ENCODE results near the gene NSUN6.

Gene NSUN6, protein sequence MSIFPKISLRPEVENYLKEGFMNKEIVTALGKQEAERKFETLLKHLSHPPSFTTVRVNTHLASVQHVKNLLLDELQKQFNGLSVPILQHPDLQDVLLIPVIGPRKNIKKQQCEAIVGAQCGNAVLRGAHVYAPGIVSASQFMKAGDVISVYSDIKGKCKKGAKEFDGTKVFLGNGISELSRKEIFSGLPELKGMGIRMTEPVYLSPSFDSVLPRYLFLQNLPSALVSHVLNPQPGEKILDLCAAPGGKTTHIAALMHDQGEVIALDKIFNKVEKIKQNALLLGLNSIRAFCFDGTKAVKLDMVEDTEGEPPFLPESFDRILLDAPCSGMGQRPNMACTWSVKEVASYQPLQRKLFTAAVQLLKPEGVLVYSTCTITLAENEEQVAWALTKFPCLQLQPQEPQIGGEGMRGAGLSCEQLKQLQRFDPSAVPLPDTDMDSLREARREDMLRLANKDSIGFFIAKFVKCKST

DNA sequence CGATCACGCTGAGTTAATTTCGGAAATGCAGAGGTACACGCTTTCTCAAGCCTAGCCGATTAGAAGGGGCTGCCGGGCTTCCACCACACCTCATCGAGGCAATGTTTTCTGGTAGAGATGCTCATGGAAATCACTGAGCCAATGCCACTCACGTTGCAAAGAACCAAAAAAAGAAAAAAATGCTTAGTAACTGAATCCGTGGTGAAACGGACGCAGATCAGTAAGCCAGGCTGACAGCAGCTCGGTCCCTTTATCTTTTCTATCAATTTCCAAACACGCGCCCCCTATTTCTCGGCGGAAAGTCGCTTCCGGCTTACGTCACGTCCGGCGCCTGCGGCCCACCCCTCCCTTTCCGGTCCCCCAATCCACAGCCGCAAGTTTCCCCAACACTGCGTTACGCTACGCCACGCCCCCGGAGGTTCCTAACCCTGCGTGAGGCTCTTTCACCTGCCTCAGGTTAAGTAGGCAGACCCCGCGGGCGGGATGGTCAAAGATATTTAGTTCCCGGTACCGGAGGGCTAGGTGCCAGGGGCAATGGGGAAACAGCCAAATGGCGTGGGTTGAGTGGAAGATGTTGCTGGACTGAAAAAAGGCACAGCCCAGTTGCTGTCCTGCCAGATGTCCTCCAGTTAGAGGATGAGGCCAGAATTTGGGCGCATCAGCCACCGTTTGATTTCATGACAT, at the start of gene NSUN6:
Gene NSUN6, minus strand, starts transcription at position 264 of the 684 bp plus-strand sequence. CDS start 384 bp downstream, outside the sequence.
- peak; percentile 47 for DNase-seq (ENCODE audit: low read depth)

DNA sequence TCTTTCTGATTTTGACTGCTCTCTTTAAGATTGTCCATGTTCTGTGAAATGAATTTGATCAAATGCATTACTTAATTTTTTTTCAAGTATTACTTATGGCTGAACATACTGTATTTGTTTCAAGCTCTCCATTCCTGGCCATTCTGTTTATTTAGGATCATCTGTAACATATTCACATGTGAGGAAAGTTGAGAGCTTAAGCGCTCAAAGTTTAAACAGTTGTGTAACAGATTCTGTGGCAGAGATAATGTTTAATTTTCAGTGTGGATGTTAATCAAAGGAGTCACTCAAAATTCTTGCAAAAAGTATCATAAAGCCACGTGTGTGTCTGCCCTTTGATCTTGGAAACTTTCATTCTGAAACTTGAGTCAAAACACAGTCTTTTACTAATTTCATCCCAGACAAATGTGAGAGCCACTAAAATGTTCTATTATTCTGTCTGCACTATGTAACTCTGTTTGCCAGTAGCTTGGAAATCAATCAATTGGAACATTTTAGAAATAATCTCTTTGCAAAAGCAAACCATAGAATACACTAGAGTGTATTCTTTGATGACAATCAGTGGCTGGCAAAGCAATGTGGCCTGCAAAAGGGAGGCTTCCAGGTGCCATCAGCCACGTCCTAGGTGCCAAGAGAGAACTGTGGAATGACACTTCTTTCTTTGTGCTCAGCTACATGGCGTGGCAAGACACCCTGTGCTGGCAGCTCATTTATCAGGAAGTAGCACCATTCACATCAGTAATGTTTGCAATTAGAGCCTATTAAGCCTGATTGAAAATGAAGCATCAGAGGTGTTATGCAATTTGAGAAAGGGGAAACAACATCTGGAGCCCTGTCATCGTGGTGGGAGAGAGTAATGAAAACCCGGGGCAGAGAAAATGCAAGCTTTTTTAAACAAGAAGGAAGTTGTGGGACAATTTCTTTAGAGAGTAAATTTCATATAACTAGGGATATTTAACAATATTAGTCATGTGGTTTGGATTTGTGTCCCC, 48.8 kb upstream of the NSUN6 start:
- no peak for DNase-seq (ENCODE audit: low read depth)

DNA sequence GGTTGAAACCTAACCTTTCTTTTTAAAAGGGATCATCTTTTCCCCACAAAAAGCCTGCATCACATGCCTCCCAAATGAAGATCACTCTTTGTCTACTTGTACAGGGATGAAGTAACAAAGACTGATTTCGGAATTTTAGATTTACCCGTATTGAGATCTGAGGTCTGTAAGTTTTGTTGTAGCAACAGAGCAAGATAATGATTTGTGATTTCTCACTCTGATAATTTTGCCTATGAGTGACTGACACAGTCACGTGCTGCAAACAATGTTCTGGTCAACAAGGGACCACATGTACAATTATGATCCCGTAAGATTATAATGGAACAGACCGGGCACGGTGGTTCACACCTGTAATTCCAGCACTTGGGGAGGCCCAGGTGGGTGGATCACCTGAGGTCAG, 39.2 kb upstream of the NSUN6 start:
- no peak for DNase-seq (ENCODE audit: low read depth)

DNA sequence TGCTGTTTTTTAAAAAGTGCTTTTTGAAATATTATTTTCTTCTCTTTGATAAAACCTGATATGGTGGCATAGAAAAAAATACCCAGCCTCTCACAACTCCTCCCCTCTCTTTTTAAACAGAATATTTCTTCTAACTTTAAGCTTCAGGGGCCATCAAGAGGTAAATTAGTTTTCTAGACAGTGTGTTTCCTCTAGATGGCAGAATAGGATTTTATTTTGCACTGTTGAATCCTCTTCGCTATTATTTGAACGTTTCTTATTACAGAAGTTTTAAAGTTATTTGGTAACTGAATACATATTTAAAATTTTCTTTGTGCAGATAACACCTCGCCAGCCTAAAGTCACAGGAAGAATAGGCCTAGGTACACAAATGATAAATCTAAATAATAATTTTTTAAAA, 38.1 kb upstream of the NSUN6 start:
- no peak for DNase-seq (ENCODE audit: low read depth)

DNA sequence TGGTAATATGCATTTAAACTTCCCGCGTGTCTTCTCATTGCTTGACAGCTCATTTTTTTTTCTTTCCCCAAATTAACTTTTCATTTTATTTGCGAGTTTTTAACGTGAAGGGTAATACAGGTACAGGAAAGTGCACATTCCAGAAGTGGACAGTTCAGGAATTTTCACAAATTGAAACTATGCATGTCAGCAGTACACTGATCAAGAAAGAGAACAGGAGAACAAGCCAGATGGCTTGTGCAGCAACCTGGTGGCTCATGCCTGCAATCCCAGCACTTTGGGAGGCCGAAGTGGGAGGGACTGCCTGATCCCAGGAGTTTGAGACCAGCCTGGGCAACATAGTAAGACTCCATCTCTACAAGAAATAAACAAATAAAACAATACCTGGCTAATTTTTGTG, 36.3 kb upstream of the NSUN6 start:
- DNase-seq (ENCODE audit: low read depth) = no peak

DNA sequence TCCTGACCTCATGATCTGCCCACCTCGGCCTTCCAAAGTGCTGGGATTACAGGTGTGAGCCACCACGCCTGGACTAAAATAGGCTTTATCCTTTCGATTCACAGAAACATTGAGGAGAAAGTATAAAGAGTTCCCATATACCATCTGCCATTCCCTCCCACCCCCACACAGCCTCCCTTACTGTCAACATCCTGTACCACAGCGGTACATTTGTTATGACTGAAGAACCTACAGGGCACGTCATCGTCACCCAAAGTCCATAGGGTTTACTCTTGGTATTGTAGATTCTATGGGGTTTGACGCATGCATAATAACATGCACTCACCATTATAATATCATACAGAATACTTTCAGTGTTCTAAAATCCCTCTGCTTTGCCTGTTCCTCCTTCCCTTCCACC, 35.8 kb upstream of the NSUN6 start:
- no peak for DNase-seq (ENCODE audit: low read depth)

DNA sequence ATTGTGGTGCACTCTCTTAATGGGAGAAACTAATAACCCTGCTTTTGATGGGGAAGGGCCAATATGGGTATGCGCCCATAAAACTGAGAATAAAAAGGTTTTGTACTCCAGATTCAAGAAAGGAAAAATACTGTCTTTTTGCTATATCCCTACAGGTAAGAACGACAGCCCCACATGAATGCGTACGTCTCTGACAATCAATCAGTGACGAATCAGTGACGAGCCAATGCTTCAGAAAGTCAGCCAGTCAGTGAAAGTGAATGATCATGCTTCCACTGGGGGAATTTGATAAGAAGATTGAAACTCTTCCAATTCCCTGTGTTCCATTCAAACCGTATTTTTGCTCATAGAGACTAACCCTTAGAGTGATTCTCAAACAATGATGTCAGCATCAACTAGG, 34.2 kb upstream of the NSUN6 start:
- DNase-seq (ENCODE audit: low read depth) = no peak

DNA sequence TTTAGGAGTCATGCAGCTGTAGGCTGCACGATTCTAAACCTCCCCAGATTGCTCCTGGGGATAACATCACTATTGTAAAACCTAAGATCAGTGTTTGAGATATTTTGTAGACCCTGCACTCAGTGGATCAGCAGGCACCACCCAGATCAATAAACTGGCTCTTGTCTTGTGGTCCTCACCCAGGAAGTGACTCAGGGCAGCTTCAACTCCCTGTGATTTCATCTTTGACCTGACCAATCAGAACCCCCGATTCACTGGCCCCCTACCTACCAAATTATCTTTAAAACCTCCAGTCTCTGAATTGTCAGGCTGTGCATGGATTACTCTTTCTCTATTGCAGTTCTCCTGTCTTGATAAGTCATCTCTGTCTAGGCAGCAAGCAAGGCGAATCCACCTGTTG, 33.6 kb upstream of the NSUN6 start:
- no peak for DNase-seq (ENCODE audit: low read depth)

DNA sequence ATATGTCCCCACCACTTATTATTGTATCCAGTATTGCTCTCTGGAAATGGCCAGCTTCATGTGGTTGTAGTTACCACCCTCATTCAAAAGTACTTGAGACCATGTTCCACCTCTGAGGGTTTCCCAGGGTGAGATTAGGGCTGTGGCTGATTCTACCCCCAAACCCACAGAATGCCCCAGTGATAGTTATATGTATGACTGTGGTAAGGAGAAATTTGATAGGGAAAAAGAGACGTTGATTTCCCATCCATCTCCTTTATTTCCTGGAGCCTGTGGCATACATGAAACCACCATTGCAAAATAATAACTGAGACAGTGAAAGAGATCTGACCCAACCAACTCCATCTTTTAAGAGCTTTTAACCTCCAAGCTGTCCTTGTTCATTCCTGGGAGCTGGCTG, 33.0 kb upstream of the NSUN6 start:
- no peak for DNase-seq (ENCODE audit: low read depth)

DNA sequence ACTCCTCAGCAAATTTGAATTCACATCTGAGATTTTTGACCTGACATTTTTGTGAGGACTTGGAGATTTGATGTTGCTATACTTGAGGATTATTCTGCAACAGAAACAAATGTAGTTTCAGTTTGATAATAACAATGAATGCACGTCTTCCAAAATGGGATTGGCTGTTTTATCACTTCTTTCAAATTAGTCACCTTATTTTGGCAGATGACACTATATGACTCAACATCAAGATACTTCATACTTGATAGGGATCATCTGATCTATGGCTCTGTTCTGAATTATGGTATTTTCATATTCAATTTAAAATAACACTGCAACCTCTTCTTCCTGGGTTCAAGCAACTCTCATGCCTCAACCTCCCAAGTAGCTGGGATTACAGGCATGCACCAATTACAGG, 32.0 kb upstream of the NSUN6 start:
- DNase-seq (ENCODE audit: low read depth) = no peak

DNA sequence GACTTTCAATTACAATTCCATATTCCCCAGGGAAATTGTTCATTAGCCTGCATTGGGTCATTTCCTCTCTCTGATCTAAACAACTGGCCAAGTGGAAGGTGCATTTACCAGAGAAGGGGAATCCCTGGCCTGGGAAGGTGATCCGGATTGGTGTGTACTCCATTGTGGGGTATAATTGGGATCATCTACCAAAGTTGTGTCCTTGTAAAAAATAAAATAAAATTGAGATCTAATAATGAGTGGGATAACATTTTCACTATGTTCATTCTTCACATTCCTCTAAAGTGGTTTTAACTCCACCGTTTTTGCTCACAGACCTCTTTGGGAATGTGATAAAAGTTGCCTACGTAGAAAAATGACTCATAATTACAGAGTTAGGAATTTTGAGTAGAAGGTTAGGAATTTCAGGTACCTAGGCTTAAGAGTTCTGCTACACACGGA, 30.6 kb upstream of the NSUN6 start:
- no peak for DNase-seq (ENCODE audit: low read depth)

DNA sequence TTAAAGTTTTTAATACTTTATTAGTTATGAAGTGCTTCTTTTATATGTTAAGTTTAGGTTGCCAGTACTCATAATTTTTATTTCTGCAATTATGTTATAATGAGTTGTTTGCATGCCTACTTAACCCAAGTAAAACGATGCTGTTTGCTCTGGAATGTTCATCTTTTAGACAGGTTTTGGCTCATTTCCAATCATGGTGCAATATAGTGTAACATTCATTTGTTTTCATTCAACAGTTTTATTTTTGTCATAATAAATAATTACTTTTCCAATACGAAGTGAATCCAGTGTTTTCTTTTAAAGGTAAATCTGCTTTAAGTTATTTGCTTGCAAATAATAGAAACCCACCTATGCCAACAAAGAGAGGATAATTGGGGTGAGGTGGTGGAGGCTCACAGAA, 30.0 kb upstream of the NSUN6 start:
- no peak for DNase-seq (ENCODE audit: low read depth)

DNA sequence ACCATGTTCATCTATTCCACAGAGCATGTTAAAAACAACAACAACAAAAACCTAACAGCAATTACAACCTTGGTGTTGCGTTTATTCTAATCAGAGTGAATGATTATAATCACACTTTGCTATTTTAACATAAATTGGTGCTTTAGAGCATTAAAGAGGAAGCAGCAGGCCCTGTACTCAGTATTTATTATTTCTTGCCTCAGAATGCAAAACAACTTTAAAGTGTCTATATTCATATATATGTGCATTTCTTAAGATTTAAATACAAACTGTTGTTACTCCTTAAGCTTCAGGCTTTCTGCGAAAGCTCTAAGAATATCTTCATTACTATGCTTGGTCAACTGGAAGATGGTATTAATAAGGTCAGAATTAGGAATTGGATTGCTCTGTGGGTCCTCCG, 29.4 kb upstream of the NSUN6 start:
- DNase-seq (ENCODE audit: low read depth) = no peak

DNA sequence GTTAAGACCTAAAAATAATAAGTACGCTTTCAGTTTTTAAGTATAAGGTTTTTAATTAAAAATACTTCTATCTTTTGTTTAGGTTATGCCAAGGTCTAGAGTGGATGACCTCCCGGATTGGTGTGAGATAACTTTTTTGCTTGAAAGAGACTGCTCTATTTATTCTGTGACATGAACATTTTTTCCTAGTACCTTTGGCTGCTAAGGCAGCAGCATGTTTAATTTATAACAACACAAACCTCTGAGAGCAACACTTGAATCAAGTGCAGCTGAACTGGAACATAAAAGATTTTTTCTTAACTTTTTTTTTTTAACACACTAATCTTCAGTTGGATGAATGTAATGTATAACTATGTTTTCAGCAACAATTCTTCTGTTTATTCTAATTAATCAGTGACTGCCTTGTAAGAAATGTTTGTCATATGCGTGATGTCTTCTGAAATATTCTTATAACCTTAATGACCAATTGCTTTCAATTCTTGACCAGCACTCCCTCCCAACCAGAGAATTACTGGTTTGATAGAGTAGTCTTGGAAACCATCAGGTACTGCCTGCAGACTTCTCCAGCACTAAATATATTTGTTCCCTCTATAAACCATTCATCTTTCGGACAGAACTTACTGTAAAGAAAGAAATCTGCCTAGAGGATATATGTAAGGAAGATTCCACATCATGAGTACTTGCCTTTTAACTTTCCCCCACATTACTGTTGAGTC, 23.9 kb upstream of the NSUN6 start:
- no peak for DNase-seq (ENCODE audit: low read depth)

DNA sequence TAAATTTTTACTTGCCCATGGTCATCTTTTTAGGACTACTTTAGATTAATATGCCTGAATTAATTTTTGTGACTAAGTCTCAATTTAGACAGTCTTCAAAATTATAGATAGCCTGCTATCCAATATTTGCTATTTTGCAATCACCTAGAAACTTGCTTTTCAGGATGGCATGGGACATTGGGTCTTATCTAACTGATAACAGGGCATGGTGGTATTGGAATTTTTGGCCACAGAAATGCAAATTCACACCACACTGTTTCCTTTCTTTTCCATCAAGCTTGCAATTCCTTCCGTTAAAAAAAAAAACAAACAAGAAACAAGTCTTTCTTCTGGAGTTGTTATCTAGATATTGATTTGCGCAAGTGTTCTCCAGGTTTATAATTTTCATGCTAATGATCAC, 16.6 kb upstream of the NSUN6 start:
- no peak for DNase-seq (ENCODE audit: low read depth)

DNA sequence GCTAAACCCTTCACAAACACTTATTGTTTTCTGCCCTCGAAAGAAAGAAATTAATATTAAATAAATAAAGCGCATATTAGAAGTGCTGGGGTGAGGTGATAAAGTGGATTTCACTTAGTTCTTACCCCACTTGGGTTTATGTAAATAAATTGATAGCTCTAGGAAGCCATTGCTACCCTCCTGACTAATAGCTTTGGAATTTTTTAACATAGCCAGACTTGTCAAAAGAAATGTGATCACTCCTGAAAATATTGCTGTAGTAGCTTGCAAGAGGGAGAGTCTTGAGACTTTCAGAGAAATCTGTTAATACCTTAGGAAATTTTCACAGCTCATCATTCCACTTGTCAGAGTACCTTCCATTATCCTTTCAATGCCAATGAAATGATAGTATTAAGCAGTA, 15.4 kb upstream of the NSUN6 start:
- DNase-seq (ENCODE audit: low read depth) = no peak

DNA sequence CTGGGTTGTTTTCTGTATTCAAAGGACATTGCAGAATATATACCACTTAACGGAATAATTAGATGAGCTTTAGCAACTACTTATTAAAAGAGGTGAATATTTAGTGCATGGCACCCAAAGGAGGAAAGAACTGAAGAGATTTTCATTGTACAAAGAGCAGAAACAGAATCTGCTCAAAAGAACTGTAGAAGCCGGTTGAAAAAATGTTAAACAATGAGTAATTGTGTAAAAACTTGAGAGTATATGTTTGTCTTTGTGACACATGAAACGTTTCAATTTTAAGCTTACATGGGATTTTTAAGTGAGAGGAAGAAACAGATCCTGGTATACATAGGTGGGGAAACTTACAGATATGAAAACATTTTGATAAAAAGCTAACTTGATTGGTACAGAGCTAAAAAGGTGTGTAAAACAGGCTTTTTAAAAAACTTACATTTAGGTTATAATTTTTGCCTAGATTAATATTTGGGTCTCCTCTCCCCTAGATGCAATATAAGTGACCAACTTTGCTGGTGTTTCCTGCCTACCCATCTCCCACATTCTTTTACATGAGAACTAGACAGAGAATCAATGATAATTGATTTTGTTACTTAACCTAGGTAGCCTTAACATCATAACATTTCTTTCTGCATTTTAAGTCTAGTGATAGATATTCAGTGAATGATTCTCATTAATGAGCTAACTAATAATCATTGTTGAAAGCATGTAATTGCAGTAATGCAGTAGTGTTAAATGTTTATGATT, 14.6 kb upstream of the NSUN6 start:
- no peak for DNase-seq (ENCODE audit: low read depth)

DNA sequence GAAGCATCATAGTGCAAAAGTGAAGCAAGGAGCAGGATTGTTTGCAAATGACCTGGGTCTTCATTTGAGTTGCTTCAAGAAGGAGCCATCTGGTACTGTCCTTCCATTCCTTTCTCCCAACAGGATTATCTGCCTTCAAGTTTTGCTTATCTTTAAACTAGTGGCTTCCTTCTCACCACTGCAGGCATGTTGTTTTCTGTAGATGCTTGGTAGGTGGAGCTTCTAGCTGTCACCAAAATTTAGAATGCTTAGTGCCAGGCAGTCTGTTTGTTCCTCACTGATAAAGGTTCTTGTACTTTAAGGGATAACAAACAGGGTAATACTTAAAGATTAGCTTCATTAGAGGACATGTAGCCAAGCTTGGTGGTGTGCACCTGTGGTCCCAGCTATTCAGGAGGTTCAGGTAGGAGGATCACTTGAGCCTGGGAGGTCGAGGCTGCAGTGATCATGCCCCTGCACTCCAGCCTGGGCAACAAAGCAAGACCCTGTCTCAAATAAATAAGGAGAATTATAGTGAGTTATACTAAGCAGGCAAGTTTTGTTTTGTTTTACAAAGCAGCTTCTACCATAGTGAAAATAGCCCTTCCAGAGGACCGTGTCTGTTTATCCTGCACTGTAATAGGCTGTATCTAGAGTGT, 13.6 kb upstream of the NSUN6 start:
- no peak for DNase-seq (ENCODE audit: low read depth)

DNA sequence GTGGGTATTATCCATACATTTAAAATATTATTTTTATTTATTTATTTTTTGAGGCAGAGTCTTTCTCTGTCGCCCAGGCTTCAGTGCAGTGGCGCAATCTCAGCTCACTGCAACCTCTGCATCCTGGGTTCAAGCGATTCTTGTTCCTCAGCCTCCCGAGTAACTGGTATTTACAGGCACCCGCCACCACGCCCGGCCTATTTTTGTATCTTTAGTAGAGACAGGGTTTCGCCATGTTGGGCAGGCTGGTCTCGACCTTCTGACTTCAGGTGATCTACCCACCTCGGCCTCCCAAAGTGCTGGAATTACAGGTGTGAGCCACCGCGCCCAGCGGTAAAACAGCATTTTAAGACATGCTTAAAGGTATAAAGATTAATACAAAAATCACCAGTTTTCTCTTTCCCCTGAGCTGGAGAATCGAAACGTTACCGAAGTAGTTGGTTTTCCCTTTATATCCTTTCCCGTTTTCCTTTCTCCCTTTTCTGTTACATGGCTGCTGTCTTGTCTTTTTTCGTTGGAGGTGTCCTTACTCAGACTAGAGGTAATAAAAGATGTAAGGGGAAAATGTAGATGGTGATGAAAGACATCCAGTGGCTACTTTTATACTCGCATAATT, 9.5 kb upstream of the NSUN6 start:
- no peak for DNase-seq (ENCODE audit: low read depth)

Data from GM04503 (cell line).